K562 (cell line): ENCODE measurements around the gene MLXIPL. TPM values are rescaled to one million over a fixed set of nuclear protein-coding genes. Genes with fewer than 3 reads are reported as not detected.
A peak's percentile ranks its signal among the peaks of the same experiment; 100 is the strongest.

ENCODE experiments used
- ATAC-seq: fragments of 200-7000 bp; cut with Tn5 transposase; 3 replicates; pipeline ENCODE4 v1.9.1; 2020; ENCODE audit warnings: moderate library complexity
- BruUV-seq: library from RNA; stranded (reverse); fragments of 400-500 nt; replicated peaks from 2 replicates; lab custom pipeline; 2021; lab: Mats Ljungman, UMichigan
- CTCF ChIA-PET: fragments of 300-600 bp; formaldehyde crosslinking; extraction: SDS; loops from one replicate; lab custom pipeline; 2021; ENCODE audit warnings: low intra/inter-chr PET ratio; lab: Yijun Ruan, JAX
- POLR2A ChIA-PET: fragments of 300-600, 350-650 bp; sonication (Branson Sonifier 250); formaldehyde crosslinking; extraction: SDS; loops from one replicate; lab custom pipeline; 2021; ENCODE audit warnings: antibody characterized with exemption, inconsistent platforms; lab: Yijun Ruan, JAX
- DNase-seq, 4 experiments: peaks; one replicate each; pipeline versions ENCODE4 v3.0.0 to v3.0.0-alpha.2; 2011 to 2018; ENCODE audit warnings: low spot score in 3 of 4, mixed read lengths in 3 of 4; ENCODE audit errors: extremely low read depth in 1 of 4
- FAIRE-seq: peaks from 2 replicates; lab custom pipeline; 2011; peaks lifted over from hg19 to GRCh38; lab: Jason Lieb, UNC
- H2AFZ ChIP-seq: 2 replicates; pipeline ENCODE4 v1.6.0; 2011; ENCODE audit warnings: low read depth, low read length, control low read depth, inconsistent platforms
- H3K27ac ChIP-seq: fragments of 200-600 bp; 3 replicates; pipeline ENCODE4 v1.8.0; 2011; ENCODE audit warnings: low read depth, mild to moderate bottlenecking, control low read depth, inconsistent platforms, low read length, moderate library complexity, mixed read lengths; ENCODE audit errors: extremely low read depth
- H3K27me3 ChIP-seq, 2 experiments: fragments of 300-600 bp in 1 of 2; 2 replicates in 1 of 2; 3 replicates in 1 of 2; pipeline versions ENCODE4 v1.6.0 to v1.8.0; 2011; ENCODE audit warnings: inconsistent platforms in 2 of 2, low read length in 2 of 2, mild to moderate bottlenecking in 1 of 2, mixed read lengths in 1 of 2, moderate library complexity in 1 of 2; ENCODE audit not compliant: control insufficient read depth in 2 of 2, insufficient read depth in 2 of 2
- H3K36me3 ChIP-seq: fragments of 300-600 bp; 3 replicates; pipeline ENCODE4 v1.8.0; 2011; ENCODE audit warnings: mild to moderate bottlenecking, low read length, inconsistent platforms; ENCODE audit not compliant: control insufficient read depth, insufficient read depth
- H3K4me1 ChIP-seq, 2 experiments: fragments of 200-600 bp in 1 of 2; replicated peaks in 1 of 2; 2 replicates in 1 of 2; 3 replicates in 1 of 2; pipeline versions ENCODE4 v1.5.1 to v1.8.0; 2011; ENCODE audit warnings: inconsistent platforms in 2 of 2, low read length in 2 of 2, mild to moderate bottlenecking in 1 of 2, mixed read lengths in 1 of 2, moderate library complexity in 1 of 2; ENCODE audit not compliant: control insufficient read depth in 2 of 2, insufficient read depth in 2 of 2
- H3K4me2 ChIP-seq: 2 replicates; pipeline ENCODE4 v1.6.1; 2011; ENCODE audit warnings: low read length, control low read depth, inconsistent platforms, mixed read lengths; ENCODE audit not compliant: insufficient read depth
- H3K4me3 ChIP-seq: fragments of 200-600 bp; sonication (generic), shearing (Covaris generic); 2 replicates; pipeline ENCODE4 v1.5.1; 2016; ENCODE audit warnings: control low read depth, inconsistent platforms
- H3K79me2 ChIP-seq: fragments of 200-600 bp; 3 replicates; pipeline ENCODE4 v1.8.0; 2011; ENCODE audit warnings: low read length, inconsistent platforms; ENCODE audit not compliant: control insufficient read depth, insufficient read depth
- H3K9ac ChIP-seq, 2 experiments: 2 replicates each; pipeline versions ENCODE4 v1.6.0 to v1.6.1; 2011; ENCODE audit warnings: low read depth in 2 of 2, low read length in 2 of 2, control low read depth in 1 of 2, inconsistent platforms in 1 of 2, mild to moderate bottlenecking in 1 of 2, mixed read lengths in 1 of 2; ENCODE audit not compliant: insufficient read depth in 1 of 2
- H3K9me1 ChIP-seq: one replicate; pipeline ENCODE4 v1.6.0; 2011; ENCODE audit warnings: inconsistent platforms, mild to moderate bottlenecking, low read length, moderate library complexity; ENCODE audit not compliant: control insufficient read depth, insufficient read depth
- H3K9me3 ChIP-seq: replicated peaks from 2 replicates; pipeline ENCODE4 v1.5.1; 2011; ENCODE audit warnings: low read depth, low read length, inconsistent platforms; ENCODE audit not compliant: control insufficient read depth, insufficient read depth
- H4K20me1 ChIP-seq: replicated peaks from 2 replicates; pipeline ENCODE4 v1.6.1; 2011; ENCODE audit warnings: low read length, inconsistent platforms, mixed read lengths; ENCODE audit not compliant: control insufficient read depth, insufficient read depth
- BRD4 ChIP-seq: fragments of 200-600 bp; sonication (generic); IDR thresholded peaks from 2 replicates; pipeline ENCODE4 v1.6.1; 2017; ENCODE audit warnings: inconsistent platforms
- E2F8 ChIP-seq: fragments of 450-650 bp; IDR thresholded peaks from 2 replicates; pipeline ENCODE4 v1.7.1; 2018; ENCODE audit warnings: mild to moderate bottlenecking, low read depth; ENCODE audit not compliant: partially characterized antibody
- GABPB2 ChIP-seq: fragments of 250-450 bp; sonication (Bioruptor Pico); conservative IDR thresholded peaks from 2 replicates; pipeline ENCODE4 v1.5.1; 2021; ENCODE audit warnings: mild to moderate bottlenecking
- MCM2 ChIP-seq: fragments of 450-650 bp; IDR thresholded peaks from 2 replicates; pipeline ENCODE4 v1.6.1; 2017; ENCODE audit warnings: low read depth, mild to moderate bottlenecking
- PHB ChIP-seq: fragments of 250-450 bp; sonication (Bioruptor Pico); IDR thresholded peaks from 2 replicates; pipeline ENCODE4 v1.5.0; 2021
- PHF20 ChIP-seq: fragments of 450-650 bp; IDR thresholded peaks from 2 replicates; pipeline ENCODE4 v1.6.1; 2018; ENCODE audit not compliant: partially characterized antibody
- PREB ChIP-seq: sonication (generic); formaldehyde crosslinking; IDR thresholded peaks from 2 replicates; pipeline ENCODE4 v1.8.1; 2023; ENCODE audit warnings: mild to moderate bottlenecking, missing genetic modification reagents
- RFX5 ChIP-seq: IDR thresholded peaks from 2 replicates; pipeline ENCODE4 v1.6.1; 2011; ENCODE audit warnings: low read depth, mild to moderate bottlenecking, improper control_type of control experiment, low read length
- TRIM28 ChIP-seq: fragments of 450-650 bp; IDR thresholded peaks from 2 replicates; pipeline ENCODE4 v1.6.1; 2017
- ZBTB1 ChIP-seq: sonication (generic); formaldehyde crosslinking; IDR thresholded peaks from 2 replicates; pipeline ENCODE4 v1.8.1; 2023; ENCODE audit warnings: missing genetic modification reagents, low read depth, mild to moderate bottlenecking, borderline replicate concordance
- ZBTB43 ChIP-seq: sonication (generic); formaldehyde crosslinking; IDR thresholded peaks from 2 replicates; pipeline ENCODE4 v1.8.0; 2023; ENCODE audit warnings: mild to moderate bottlenecking, missing genetic modification reagents
- ZC3H8 ChIP-seq: fragments of 450-650 bp; IDR thresholded peaks from 2 replicates; pipeline ENCODE4 v1.6.1; 2017
- ZKSCAN1 ChIP-seq: fragments of 150-350 bp; IDR thresholded peaks from 2 replicates; pipeline ENCODE4 v1.6.1; 2016; ENCODE audit warnings: low read depth, low read length
- ZNF655 ChIP-seq: fragments of 250-450 bp; sonication (Bioruptor Pico); IDR thresholded peaks from 2 replicates; pipeline ENCODE4 v1.5.0; 2021
- ZNF766 ChIP-seq: fragments of 200-800 bp; sonication (Bioruptor generic); conservative IDR thresholded peaks from 2 replicates; pipeline ENCODE4 v1.6.1; 2016; ENCODE audit warnings: missing genetic modification characterization, missing compliant biosample characterization
- WGBS: fragments of 100-300 bp; shearing (Covaris generic); methylation state at CpG from one replicate; pipeline ENCODE4 v1.1.6; 2016; ENCODE audit warnings: low coverage, mixed read lengths; ENCODE audit not compliant: insufficient coverage; ENCODE audit errors: missing lambda C conversion rate; 5-methylcytosine and 5-hydroxymethylcytosine counted together
- in situ Hi-C: fragments of 300-500 bp; cut with MboI; formaldehyde crosslinking; loops from 4 replicates; pipeline ENCODE4 v1.15.0; 2018; ENCODE audit warnings: inconsistent platforms, mixed read lengths
- intact Hi-C: fragments of 100-400 bp; cut with micrococcal nuclease; formaldehyde crosslinking; loops from 2 replicates; pipeline ENCODE4 v1.14.2; 2022
- polyA plus RNA-seq, 8 experiments: library from polyadenylated mRNA; depleted of rRNA in 4 of 8; stranded (reverse) in 5 of 8; unstranded in 3 of 8; fragments of >200 nt; fragmentation: Nextera tagmentation in 2 of 8; fragmentation: Illumina TruSeq in 1 of 8; extraction: Ambion mirVana in 2 of 8; extraction: Trizol in 1 of 8; gene quantifications; 2 replicates each; pipeline versions ENCODE4 v1.2.1 to v1.2.3, GENCODE V29; 2011 to 2014; ENCODE audit warnings: inconsistent platforms in 1 of 8, missing spikeins in 1 of 8
- total RNA-seq, 7 experiments: library from RNA; depleted of rRNA in 6 of 7; stranded (reverse); fragments of >200 nt in 6 of 7; fragmentation: Illumina TruSeq in 2 of 7; extraction: Trizol in 2 of 7; gene quantifications; 2 replicates each; pipeline versions ENCODE4 v1.2.1 to v1.2.3, GENCODE V29; 2011 to 2021; ENCODE audit warnings: low replicate concordance in 1 of 7

Gene MLXIPL
- total and polyA plus RNA-seq, 9 of the 15 experiments (the other 6 are each of a cell fraction or from before 2014, with no cell fraction given) = 0.11 to 18.4 (median 1.4) TPM

- H3K36me3 ChIP-seq = peaks cover 39% of the 10 kb centered on the region
- peak overlapping the region; percentile 69 for H2AFZ ChIP-seq
- peak overlapping the region; percentile 95 for H3K4me2 ChIP-seq
- CTCF ChIA-PET = no interaction called here
- under 1% methylated on average over 30 of the region's 32 CpGs for WGBS
- H3K79me2 ChIP-seq = peaks cover 52% of the 10 kb centered on the region
- no peaks in the 10 kb centered on the region for H3K27me3 ChIP-seq
- FAIRE-seq = peak; percentile 65
- BruUV-seq = TSS peak; percentile 79
- peak overlapping the region; percentile 87 for H3K27ac ChIP-seq
- peaks cover 7% of the 10 kb centered on the region for H3K9me1 ChIP-seq
- ATAC-seq = peak; percentile 58
- intact Hi-C loops = loop anchor here (1.0 to 2.0 kb wide), 2 partner anchors 15 to 55 kb away; partner anchors contain the start of gene BAZ1B
- peak overlapping the region; percentile 95 to 96 for H3K9ac ChIP-seq
- POLR2A ChIA-PET = interaction anchor here (0.6 to 5.6 kb wide), 19 partner anchors 8 to 280 kb away, joined by 3 to 72 read pairs (median 4); partner anchors contain the start of genes BAZ1B and BCL7B
- peak in 1 of 4 experiments; percentile 64 for DNase-seq
- peaks cover 41 to 69% of the 10 kb centered on the region in 2 experiments for H3K4me1 ChIP-seq
- peaks cover 24% of the 10 kb centered on the region for H4K20me1 ChIP-seq
- in situ Hi-C loops = no loop called here
- peak overlapping the region; percentile 70 for H3K4me3 ChIP-seq
- no peaks in the 10 kb centered on the region for H3K9me3 ChIP-seq
- no peak for TF ChIP-seq RFX5
- no peak for TF ChIP-seq ZC3H8
- TF ChIP-seq ZNF766 (CRISPR knock-in tag) = 0 out of 2 replicates have a peak, but pooled peaks have one; percentile 35
- no peak for TF ChIP-seq E2F8
- TF ChIP-seq ZKSCAN1 = no peak
- TF ChIP-seq BRD4 = peak; percentile 90; the same call in 1 of the 2 replicates
- TF ChIP-seq PHF20 = no peak
- no peak for TF ChIP-seq PHB (CRISPR knock-in tag)
- TF ChIP-seq ZNF655 (CRISPR knock-in tag) = no peak
- no peak for TF ChIP-seq MCM2
- TF ChIP-seq PREB = peak; percentile 86; the same call in 1 of the 2 replicates
- TF ChIP-seq TRIM28 = 0 out of 2 replicates have a peak, but pooled peaks have one; percentile 0
- TF ChIP-seq ZBTB43 (CRISPR knock-in tag) = 0 out of 2 replicates have a peak, but pooled peaks have one; percentile 34
- TF ChIP-seq ZBTB1 (CRISPR knock-in tag) = no peak
- no peak for TF ChIP-seq GABPB2
Measured at GRCh38 chr7:73577627-73578341, 46.5 kb downstream of the MLXIPL start.
